VCaP (cell line): ENCODE measurements around the gene PRPF40B.

Experiments used
- H3K27ac ChIP-seq: fragments of 450-650 bp; 2 replicates; pipeline ENCODE4 v1.5.1; 2017
- CTCF ChIP-seq: fragments of 450-650 bp; conservative IDR thresholded peaks from 2 replicates; pipeline ENCODE4 v1.5.1; 2017; ENCODE audit warnings: mild to moderate bottlenecking, moderate library complexity

Gene PRPF40B

GRCh38 chr12:49665384-49665783 lies 42.0 kb downstream of the PRPF40B start:
- no peak for TF ChIP-seq CTCF

GRCh38 chr12:49666176-49666575 lies 42.8 kb downstream of the PRPF40B start:
- no peak for TF ChIP-seq CTCF
- H3K27ac ChIP-seq, result no peak overlapping the region

More at GRCh38 chr12:49665384-49665783, 42.0 kb downstream of the PRPF40B start:
- no peak overlapping the region for H3K27ac ChIP-seq

DNA sequence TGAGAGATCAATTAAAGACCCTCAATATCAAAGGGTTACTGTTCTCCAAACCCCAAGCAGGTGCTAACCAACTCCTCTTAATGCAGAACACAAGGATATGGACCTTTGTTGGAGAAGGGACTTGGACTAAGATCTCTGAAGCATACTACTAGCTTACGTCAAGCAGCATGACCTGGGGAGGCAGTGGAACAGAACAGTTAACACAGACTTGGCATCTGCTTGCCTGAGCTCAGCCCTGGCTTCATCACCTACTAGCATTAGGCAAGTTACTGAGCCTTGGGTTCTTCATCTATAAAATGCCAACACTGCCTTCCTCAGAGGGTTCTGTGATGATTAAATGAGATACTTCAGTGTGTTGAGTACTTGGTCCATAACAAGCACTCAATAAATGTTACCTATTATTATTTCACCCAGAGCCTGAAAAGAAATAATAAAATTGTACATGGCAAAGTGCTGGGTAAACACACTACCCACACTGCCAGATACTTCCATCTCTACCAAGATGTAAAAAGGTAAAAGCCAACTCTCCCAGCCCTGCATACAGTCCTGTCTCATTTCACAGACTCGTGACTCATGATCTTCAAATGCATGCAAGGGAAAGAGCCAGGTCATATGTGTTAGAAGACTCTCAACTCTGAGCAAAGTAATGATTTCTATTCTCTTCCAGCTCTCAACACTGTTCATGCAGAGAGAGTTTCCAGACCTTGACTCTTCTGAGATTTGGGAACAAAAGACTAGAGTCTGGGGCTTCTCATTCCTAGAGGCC lies 44.1 kb downstream of the PRPF40B start:
- no peak overlapping the region for H3K27ac ChIP-seq
- TF ChIP-seq CTCF, result no peak

GRCh38 chr12:49669796-49670195 lies 46.4 kb downstream of the PRPF40B start:
- no peak for TF ChIP-seq CTCF
- H3K27ac ChIP-seq, result no peak overlapping the region

- no peak for TF ChIP-seq CTCF
- H3K27ac ChIP-seq, result no peak overlapping the region
These were observed 47.8 kb downstream of the PRPF40B start for GRCh38 chr12:49671031-49671765.

DNA sequence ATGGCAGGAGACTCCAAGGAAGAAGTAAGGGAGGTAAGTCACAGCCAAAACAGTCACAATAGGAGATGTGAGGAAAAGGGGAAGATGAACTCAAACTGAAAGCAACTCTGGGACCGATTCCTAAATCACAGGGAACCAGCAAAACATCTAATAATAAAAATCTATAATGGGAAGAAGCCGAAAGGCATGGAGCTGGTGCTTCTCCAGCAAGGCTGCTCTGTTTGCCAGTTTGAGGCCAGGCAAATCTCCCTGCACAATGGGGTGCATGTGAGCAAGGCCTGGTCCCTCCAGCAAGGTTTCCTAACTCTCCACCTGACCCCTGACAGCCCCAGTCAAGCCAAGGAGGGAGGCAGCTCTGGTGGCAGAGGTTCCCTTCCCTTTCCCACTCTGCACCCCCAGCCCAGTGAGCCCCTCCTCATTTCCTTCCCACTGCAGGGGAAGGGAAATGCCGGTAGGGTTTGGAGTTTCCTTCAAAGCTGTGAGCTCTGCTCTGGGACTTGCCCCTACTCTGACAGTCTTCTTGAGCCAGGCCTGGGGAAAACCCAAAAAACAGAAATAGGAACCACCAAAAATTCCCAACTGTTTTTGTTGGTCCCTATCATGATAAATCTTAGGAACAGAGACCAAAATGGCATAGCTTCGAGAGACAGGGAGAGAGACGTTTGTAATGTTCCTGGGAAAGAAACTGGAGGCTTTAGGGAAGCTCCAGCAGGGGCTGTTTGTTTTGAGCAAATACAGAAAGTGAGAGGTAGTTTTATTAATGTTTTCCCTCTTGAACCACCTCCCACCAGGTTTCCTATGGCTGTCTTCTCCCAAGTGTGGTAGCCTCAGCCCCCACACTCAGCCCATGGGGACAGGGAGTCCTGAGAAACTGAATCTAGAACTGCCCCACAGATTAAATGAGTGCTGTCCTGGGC lies 49.2 kb downstream of the PRPF40B start:
- no peak for TF ChIP-seq CTCF
- no peak overlapping the region for H3K27ac ChIP-seq
